ENCODE measurements around the gene FOXR1. TPM values are rescaled to one million over a fixed set of nuclear protein-coding genes. Genes with fewer than 3 reads are reported as not detected.

FOXR1 gene, protein sequence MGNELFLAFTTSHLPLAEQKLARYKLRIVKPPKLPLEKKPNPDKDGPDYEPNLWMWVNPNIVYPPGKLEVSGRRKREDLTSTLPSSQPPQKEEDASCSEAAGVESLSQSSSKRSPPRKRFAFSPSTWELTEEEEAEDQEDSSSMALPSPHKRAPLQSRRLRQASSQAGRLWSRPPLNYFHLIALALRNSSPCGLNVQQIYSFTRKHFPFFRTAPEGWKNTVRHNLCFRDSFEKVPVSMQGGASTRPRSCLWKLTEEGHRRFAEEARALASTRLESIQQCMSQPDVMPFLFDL
- not detected for polyA plus RNA-seq (2012; ENCODE audit: insufficient read depth, insufficient read length)

GRCh38 chr11:118971646-118972045 is at the start of gene FOXR1:
Gene FOXR1 (plus strand): TSS chr11:118971761. CDS start chr11:118971932, 171 bp downstream.
- no peak within 1 kb of the TSS for H3K4me3 ChIP-seq (ENCODE audit: low read length)
- no peak for DNase-seq (ENCODE audit: low read depth, low spot score)

DNA sequence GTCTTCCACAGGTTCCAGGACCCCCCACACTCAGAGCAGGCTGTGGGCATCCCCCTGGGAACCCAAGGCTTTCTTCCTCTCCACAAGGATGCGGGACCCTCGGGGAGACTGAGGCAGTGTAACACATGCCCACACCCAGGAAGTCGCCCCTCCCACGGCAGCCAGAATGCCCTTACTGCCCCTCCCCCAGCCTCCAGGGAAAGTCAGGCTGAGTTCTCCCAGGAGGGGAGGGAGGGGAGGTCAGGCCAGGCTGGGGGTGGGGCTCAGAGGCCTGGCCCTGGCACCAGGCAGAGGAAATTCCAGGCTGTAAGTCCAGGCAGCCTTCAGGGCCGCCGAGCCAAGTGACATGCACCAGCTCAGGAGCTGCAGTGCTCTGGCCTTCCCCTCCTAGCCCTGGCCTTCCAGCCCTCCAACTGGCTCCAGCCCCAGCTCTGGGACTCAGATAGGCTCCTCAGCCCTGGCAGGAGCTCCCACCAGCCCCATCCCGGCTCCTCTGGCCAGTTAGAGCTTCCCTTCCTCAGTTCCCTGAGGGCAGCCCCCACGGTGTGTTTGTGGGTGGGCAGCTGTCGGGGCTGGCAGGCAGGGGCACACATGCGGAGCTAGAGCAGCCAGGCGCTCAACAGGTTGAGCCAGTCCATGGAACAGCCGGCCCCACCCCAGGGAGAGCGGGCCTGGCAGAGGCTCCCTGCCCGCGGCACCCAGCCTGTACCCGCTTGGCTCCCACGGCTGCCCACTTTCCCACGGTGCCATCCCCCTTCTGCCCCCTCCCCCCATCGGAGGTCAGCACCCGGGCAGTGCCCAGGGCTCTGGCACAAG is 49.4 kb upstream of the FOXR1 start:
- DNase-seq (ENCODE audit: low read depth, low spot score): no peak
- no peak overlapping the region for H3K4me3 ChIP-seq (ENCODE audit: low read length)

- DNase-seq (ENCODE audit: low read depth, low spot score): no peak
- no peak overlapping the region for H3K4me3 ChIP-seq (ENCODE audit: low read length)
These were observed 48.6 kb upstream of the FOXR1 start for GRCh38 chr11:118922745-118923627.

GRCh38 chr11:118923721-118924587 is 47.6 kb upstream of the FOXR1 start:
- no peak for DNase-seq (ENCODE audit: low read depth, low spot score)
- peak overlapping the region; percentile 62; the same call in 1 of the 2 replicates for H3K4me3 ChIP-seq (ENCODE audit: low read length)

- peak overlapping the region; percentile 62 for H3K4me3 ChIP-seq (ENCODE audit: low read length)
- DNase-seq (ENCODE audit: low read depth, low spot score): no peak
These were observed 46.7 kb upstream of the FOXR1 start for GRCh38 chr11:118924591-118925585.

- peak overlapping the region; percentile 75 for H3K4me3 ChIP-seq (ENCODE audit: low read length)
- no peak for DNase-seq (ENCODE audit: low read depth, low spot score)
These were observed 43.9 kb upstream of the FOXR1 start for GRCh38 chr11:118927554-118928100.

DNA sequence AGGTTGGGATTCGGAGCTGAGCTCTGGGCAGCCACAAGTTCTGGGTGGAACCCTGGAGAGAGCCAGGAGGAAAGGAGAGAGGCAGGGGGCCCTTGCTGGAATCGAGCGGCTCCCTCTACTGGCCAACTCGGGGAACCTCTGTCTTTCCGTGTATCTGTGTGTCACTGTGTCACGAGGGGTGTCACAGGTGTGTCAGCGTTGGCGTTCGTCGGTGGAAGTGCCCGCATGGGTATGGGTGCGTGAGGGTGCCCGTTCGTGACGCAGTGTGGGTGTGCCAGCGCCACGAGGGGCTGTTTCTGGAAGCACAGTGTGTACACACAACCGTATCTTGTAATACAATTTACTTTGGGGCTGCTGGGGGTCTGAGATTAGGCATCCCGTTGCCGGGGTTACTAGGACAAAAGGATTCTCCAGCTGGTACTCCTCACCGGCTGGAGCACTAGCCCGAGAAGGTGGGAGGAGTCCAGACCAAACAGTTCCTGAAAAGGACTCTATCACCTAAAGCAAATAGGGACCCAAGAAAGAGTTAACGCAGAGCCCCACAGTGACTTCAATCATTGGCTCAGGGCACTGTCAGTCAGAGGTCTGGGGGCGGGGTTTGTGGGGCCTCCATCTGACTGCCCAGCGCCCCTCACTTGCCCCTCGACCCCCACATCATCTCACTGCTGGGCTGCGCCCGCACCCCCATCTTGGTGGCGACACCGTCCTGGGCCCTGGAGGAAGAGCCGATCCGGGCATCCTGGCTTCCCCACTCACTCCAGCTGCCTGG is 43.3 kb upstream of the FOXR1 start:
- peak overlapping the region; percentile 75 for H3K4me3 ChIP-seq (ENCODE audit: low read length)
- DNase-seq (ENCODE audit: low read depth, low spot score): peak; percentile 89

GRCh38 chr11:118928870-118929500 is 42.6 kb upstream of the FOXR1 start:
- no peak for DNase-seq (ENCODE audit: low read depth, low spot score)

GRCh38 chr11:118929501-118930093 is 42.0 kb upstream of the FOXR1 start:
- peak overlapping the region; percentile 75 for H3K4me3 ChIP-seq (ENCODE audit: low read length)
- DNase-seq (ENCODE audit: low read depth, low spot score): peak; percentile 89

More at GRCh38 chr11:118928870-118929500, 42.6 kb upstream of the FOXR1 start:
- H3K4me3 ChIP-seq (ENCODE audit: low read length): peak overlapping the region; percentile 75

GRCh38 chr11:118930094-118930712 is 41.4 kb upstream of the FOXR1 start:
- peak overlapping the region; percentile 75 for H3K4me3 ChIP-seq (ENCODE audit: low read length)
- peak; percentile 83 for DNase-seq (ENCODE audit: low read depth, low spot score)

- no peak for DNase-seq (ENCODE audit: low read depth, low spot score)
- H3K4me3 ChIP-seq (ENCODE audit: low read length): no peak overlapping the region
These were observed 40.0 kb upstream of the FOXR1 start for GRCh38 chr11:118931571-118931970.

DNA sequence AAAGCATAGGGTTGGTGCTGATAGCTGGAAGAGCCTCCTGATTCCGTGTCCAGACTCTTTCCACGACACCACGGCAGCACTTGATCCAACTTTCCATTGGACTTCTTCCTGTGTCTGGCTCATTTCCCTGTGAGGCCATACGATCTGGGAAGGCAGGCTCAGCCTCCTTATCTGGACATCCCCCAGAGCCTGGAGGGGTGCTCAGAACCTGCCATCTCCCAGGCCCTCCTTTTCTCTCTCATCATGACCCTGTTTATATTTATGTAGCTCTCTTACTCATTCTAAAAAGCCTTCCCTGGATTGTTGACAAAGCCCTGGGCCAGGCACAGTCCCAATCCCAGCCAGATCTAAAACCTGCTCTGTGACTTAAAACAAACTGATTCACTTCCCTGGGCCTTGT is 38.1 kb upstream of the FOXR1 start:
- no peak overlapping the region for H3K4me3 ChIP-seq (ENCODE audit: low read length)
- DNase-seq (ENCODE audit: low read depth, low spot score): no peak

GRCh38 chr11:118935376-118935775 is 36.2 kb upstream of the FOXR1 start:
- no peak for DNase-seq (ENCODE audit: low read depth, low spot score)

DNA sequence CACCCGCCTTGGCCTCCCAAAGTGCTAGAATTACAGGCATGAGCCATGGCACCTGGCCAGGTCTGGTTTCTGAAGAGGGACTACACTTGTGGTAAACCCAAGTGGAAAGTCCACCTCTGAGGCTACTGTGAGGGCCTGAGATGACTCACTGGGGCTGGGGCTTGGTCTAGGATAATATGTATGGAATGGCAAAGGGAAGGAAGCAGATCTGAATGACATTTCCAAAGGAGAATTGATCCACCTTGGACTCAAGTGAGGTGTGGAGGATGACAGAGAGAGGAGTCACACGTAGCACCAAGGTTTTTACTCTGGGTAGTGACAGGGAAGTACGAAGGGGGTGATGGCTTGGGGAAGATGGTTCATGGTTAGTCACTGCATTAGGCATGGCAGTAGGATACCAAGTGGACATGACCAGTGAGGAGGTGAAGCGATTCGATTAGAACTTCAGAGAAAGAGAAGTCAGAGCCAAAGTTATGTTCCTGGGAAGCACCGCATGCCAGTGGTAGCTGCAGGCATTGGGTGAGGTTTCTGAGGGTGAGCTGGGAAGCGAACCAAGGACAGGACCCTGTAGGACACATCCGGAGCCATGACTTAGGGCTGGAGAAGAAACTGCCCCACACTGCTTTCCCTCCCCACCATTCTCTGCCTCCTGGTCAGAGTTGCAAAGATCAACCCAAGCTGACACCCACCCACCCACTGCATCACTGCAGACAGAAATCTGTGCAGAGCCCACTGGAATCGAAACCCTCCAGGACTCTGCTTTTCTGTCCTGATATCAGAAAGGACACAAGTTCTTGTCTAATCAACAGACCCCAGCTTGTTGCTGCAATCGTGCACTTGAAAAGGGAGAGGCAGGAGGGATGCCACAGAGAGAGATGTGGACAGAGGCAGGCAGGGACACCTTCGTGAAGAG is 32.8 kb upstream of the FOXR1 start:
- no peak for DNase-seq (ENCODE audit: low read depth, low spot score)
- H3K4me3 ChIP-seq (ENCODE audit: low read length): no peak overlapping the region

More at GRCh38 chr11:118935376-118935775, 36.2 kb upstream of the FOXR1 start:
- no peak overlapping the region for H3K4me3 ChIP-seq (ENCODE audit: low read length)
